ENCODE results near the gene BEND6. TPM values are rescaled to one million over a fixed set of nuclear protein-coding genes. Genes with fewer than 3 reads are reported as not detected.

BEND6 gene
- total and polyA plus RNA-seq, 2 of the 8 experiments (the other 6 are each of a cell fraction or from before 2014, with no cell fraction given): 0.71 to 2.1 TPM

DNA sequence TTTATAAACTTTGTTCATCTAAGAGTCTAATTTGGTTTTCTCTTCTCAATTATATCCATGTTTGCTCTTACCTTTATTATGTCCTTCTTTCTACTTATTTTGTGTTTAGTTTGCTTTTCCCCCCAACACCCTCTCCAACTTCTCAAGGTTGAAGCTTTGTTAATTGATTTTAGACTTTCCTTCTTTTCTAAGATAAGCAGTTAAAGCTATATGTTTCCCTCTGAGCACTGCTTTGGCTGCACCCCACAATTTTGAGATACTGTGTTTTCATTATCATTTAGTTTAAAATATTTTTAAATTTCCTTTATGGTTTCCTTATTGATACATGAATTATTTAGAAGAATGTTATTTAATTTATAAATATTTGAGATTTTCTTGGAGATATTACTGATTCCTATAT lies 13.9 kb upstream of the BEND6 start (continued):
- no peak for TF ChIP-seq BACH1 (IDR thresholded peaks at IDR 0.05; ENCODE audit: low read length)
- no peak for TF ChIP-seq JUND (IDR thresholded peaks at IDR 0.05; ENCODE audit: low read length)
- TF ChIP-seq TBP (IDR thresholded peaks at IDR 0.05; ENCODE audit: low read depth, low read length): no peak
